Ectodermal cell (in vitro differentiated cells): Measurements from ENCODE around the gene FSTL3.

ENCODE experiments used
- H3K27ac ChIP-seq: 2 replicates; pipeline ENCODE4 v1.7.0; 2013; ENCODE audit warnings: mild to moderate bottlenecking, low read depth, low read length; ENCODE audit not compliant: insufficient read depth, poor library complexity, severe bottlenecking
- H3K27me3 ChIP-seq: 2 replicates; pipeline ENCODE4 v1.7.0; 2013; ENCODE audit warnings: mild to moderate bottlenecking, low read length; ENCODE audit not compliant: insufficient read depth, control insufficient read depth, poor library complexity, severe bottlenecking
- H3K36me3 ChIP-seq: one replicate; pipeline ENCODE4 v1.7.0; 2013; ENCODE audit warnings: low read length; ENCODE audit not compliant: control insufficient read depth, insufficient read depth
- H3K4me1 ChIP-seq: one replicate; pipeline ENCODE4 v1.7.0; 2013; ENCODE audit warnings: low read length; ENCODE audit not compliant: control insufficient read depth, insufficient read depth
- H3K4me3 ChIP-seq: 2 replicates; pipeline ENCODE4 v1.7.0; 2013; ENCODE audit warnings: low read depth, low read length, control low read depth; ENCODE audit not compliant: insufficient read depth
- H3K9me3 ChIP-seq: 2 replicates; pipeline ENCODE4 v1.7.0; 2013; ENCODE audit warnings: mild to moderate bottlenecking, low read length, moderate library complexity; ENCODE audit not compliant: control insufficient read depth
- whole genome bisulfite sequencing, 2 experiments: methylation state at CpG; one replicate each; pipeline ENCODE4 v1.1.7; 2013; ENCODE audit warnings: missing lambda C conversion rate in 2 of 2; 5-methylcytosine and 5-hydroxymethylcytosine counted together

FSTL3 gene

GRCh38 chr19:710767-711166, 34.6 kb downstream of the FSTL3 start:
- H3K27me3 ChIP-seq: no peaks in the 10 kb centered on the region
- peaks cover 14% of the 10 kb centered on the region for H3K4me1 ChIP-seq
- H3K36me3 ChIP-seq: no peaks in the 10 kb centered on the region
- no peaks in the 10 kb centered on the region for H3K9me3 ChIP-seq
- 83 to 84% methylated on average over 21 of the region's 21 CpGs for WGBS, 2 experiments
- H3K27ac ChIP-seq: no peak overlapping the region
- H3K4me3 ChIP-seq: no peak overlapping the region

GRCh38 chr19:711254-711653, 35.1 kb downstream of the FSTL3 start:
- H3K36me3 ChIP-seq: no peaks in the 10 kb centered on the region
- H3K27ac ChIP-seq: no peak overlapping the region
- 59 to 63% methylated on average over 8 of the region's 8 CpGs for WGBS, 2 experiments
- no peaks in the 10 kb centered on the region for H3K9me3 ChIP-seq
- H3K27me3 ChIP-seq: no peaks in the 10 kb centered on the region
- peaks cover 14% of the 10 kb centered on the region for H3K4me1 ChIP-seq
- H3K4me3 ChIP-seq: no peak overlapping the region

- peaks cover 14% of the 10 kb centered on the region for H3K4me1 ChIP-seq
- H3K27ac ChIP-seq: no peak overlapping the region
- H3K9me3 ChIP-seq: no peaks in the 10 kb centered on the region
- H3K36me3 ChIP-seq: no peaks in the 10 kb centered on the region
- no peaks in the 10 kb centered on the region for H3K27me3 ChIP-seq
- H3K4me3 ChIP-seq: no peak overlapping the region
- 92 to 98% methylated on average over 3 of the region's 3 CpGs for WGBS, 2 experiments
These were observed 39.2 kb downstream of the FSTL3 start for GRCh38 chr19:715347-715746.

GRCh38 chr19:718251-718951, 42.2 kb downstream of the FSTL3 start:
- no peak overlapping the region for H3K27ac ChIP-seq
- peaks cover 6% of the 10 kb centered on the region for H3K4me1 ChIP-seq
- H3K27me3 ChIP-seq: no peaks in the 10 kb centered on the region
- 71 to 72% methylated on average over 23 of the region's 23 CpGs for WGBS, 2 experiments
- no peaks in the 10 kb centered on the region for H3K36me3 ChIP-seq
- no peaks in the 10 kb centered on the region for H3K9me3 ChIP-seq
- no peak overlapping the region for H3K4me3 ChIP-seq

- Histone ChIP-seq H3K27ac (no peak overlapping the region), H3K9me3 (no peaks in the 10 kb centered on the region), H3K4me1 (peaks cover 6% of the 10 kb centered on the region), H3K36me3 (no peaks in the 10 kb centered on the region), H3K4me3 (no peak overlapping the region), H3K27me3 (no peaks in the 10 kb centered on the region)
- WGBS, 2 experiments: 88 to 89% methylated on average over 54 of the region's 54 CpGs
These were observed 42.9 kb downstream of the FSTL3 start for GRCh38 chr19:718991-719512.

GRCh38 chr19:719636-720344, 43.6 kb downstream of the FSTL3 start:
- Histone ChIP-seq H3K36me3 (no peaks in the 10 kb centered on the region), H3K9me3 (no peaks in the 10 kb centered on the region), H3K27ac (no peak overlapping the region), H3K4me1 (peaks cover 6% of the 10 kb centered on the region), H3K4me3 (no peak overlapping the region), H3K27me3 (no peaks in the 10 kb centered on the region)
- 87 to 92% methylated on average over 69 to 71 of the region's 79 CpGs for WGBS, 2 experiments

- H3K27ac ChIP-seq: no peak overlapping the region
- no peak overlapping the region for H3K4me3 ChIP-seq
- 83 to 86% methylated on average over 52 to 58 of the region's 58 CpGs for WGBS, 2 experiments
- no peaks in the 10 kb centered on the region for H3K36me3 ChIP-seq
- no peaks in the 10 kb centered on the region for H3K9me3 ChIP-seq
- peaks cover 6% of the 10 kb centered on the region for H3K4me1 ChIP-seq
- H3K27me3 ChIP-seq: no peaks in the 10 kb centered on the region
These were observed 44.4 kb downstream of the FSTL3 start for GRCh38 chr19:720345-721160.

GRCh38 chr19:722553-723101, 46.4 kb downstream of the FSTL3 start:
- no peaks in the 10 kb centered on the region for H3K9me3 ChIP-seq
- H3K36me3 ChIP-seq: no peaks in the 10 kb centered on the region
- H3K27ac ChIP-seq: no peak overlapping the region
- H3K4me3 ChIP-seq: no peak overlapping the region
- WGBS, 2 experiments: 91 to 94% methylated on average over 17 of the region's 17 CpGs
- H3K27me3 ChIP-seq: no peaks in the 10 kb centered on the region
- peaks cover 6% of the 10 kb centered on the region for H3K4me1 ChIP-seq

GRCh38 chr19:723247-723646, 47.1 kb downstream of the FSTL3 start:
- Histone ChIP-seq H3K27me3 (no peaks in the 10 kb centered on the region), H3K4me1 (peaks cover 5% of the 10 kb centered on the region), H3K4me3 (no peak overlapping the region), H3K27ac (no peak overlapping the region), H3K9me3 (no peaks in the 10 kb centered on the region), H3K36me3 (no peaks in the 10 kb centered on the region)
- WGBS, 2 experiments: 90 to 93% methylated on average over 13 of the region's 13 CpGs
